Left hindlimb (tissue), 1 donor: ENCODE results near the gene ENPP5.
"Not testable (repeated sequence)": the region's sequence is repeated elsewhere in the genome, so short reads cannot be mapped to it uniquely, and the experiment has no call there.

Experiments used
- DNase-seq: peaks from one replicate; pipeline ENCODE4 v3.0.0-alpha.2; 2018

Gene ENPP5

GRCh38 chr6:46172176-46172575 lies 1.4 kb upstream of the ENPP5 start:
- no peak for DNase-seq

- no peak for DNase-seq
Observed at GRCh38 chr6:46160102-46160501, 10.7 kb downstream of the ENPP5 start.

DNA sequence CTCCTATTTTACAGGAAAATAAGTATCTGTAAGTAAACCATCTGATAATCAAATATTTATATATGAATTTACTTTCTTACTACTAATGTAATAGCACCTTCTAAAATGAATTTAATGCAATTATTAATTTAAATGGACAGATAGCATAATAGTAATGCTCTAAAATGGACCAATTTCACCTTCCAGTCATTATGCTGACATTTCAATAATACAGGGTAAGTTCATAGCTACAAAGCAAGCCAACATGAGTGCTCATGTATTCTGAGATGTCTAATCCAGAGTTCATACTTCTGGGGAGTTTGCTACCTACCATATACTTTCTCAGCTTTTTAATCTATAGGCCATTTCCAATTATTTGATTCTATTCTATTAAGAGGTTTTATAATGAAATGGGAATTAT lies 11.6 kb downstream of the ENPP5 start:
- no peak for DNase-seq

- DNase-seq: no peak
Observed at GRCh38 chr6:46156701-46157100, 14.1 kb downstream of the ENPP5 start.

DNA sequence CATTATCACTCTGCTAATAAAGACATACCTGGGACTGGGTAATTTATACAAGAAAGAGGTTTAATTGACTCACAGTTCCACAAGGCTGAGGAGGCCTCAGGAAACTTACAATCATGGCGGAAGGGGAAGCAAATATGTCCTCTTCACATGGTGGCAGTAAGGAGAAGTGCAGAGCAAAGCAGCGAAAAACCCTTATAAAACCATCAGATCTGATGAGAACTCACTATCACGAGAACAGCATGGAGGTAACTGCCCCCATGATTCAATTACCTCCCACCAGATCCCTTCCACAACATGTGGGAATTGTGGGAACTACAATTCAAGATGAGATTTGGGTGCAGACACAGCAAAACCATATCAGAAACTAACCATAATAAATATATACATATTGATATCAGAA lies 21.7 kb downstream of the ENPP5 start:
- DNase-seq: not testable (repeated sequence)

GRCh38 chr6:46144270-46144669 lies 26.5 kb downstream of the ENPP5 start:
- no peak for DNase-seq

- no peak for DNase-seq
Observed at GRCh38 chr6:46138281-46138680, 32.5 kb downstream of the ENPP5 start.

- no peak for DNase-seq
Observed at GRCh38 chr6:46137387-46137786, 33.4 kb downstream of the ENPP5 start.

DNA sequence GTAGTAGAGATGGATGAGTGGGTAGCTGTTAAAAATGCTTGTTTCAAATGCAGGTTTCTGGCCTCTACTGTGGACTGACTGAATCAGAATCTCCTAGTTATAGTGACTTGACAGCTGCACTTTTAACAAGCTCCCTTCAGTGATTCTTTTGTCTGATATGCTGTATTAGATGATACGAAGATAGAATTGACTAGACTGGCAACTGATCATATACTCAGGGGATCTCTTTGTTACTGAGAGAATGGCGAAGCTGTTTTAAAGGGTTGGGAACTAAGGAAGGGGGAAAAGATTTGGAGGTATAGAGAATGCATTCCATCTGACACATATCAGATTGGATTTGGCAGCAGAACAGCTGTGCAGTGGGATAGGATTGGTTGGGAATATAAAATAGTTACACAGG lies 33.9 kb downstream of the ENPP5 start:
- no peak for DNase-seq

DNA sequence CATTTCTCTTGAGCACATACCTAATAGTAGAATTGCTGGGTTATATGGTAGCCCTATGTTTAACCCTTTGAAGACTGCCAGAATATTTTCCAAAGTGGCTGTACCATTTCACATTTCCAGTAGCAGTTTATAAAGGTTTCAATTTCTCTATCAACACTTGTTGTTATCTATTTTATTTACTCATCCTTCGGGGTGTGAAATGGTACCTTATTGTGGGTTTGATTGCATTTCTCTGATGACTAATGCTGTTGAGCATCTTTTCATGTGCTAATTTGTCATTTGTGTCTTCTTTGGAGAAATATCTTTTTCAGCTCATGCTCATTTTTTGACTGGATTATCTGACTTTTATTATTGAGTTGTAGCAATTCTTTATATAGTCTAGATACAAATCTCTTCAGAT lies 35.6 kb downstream of the ENPP5 start:
- no peak for DNase-seq

DNA sequence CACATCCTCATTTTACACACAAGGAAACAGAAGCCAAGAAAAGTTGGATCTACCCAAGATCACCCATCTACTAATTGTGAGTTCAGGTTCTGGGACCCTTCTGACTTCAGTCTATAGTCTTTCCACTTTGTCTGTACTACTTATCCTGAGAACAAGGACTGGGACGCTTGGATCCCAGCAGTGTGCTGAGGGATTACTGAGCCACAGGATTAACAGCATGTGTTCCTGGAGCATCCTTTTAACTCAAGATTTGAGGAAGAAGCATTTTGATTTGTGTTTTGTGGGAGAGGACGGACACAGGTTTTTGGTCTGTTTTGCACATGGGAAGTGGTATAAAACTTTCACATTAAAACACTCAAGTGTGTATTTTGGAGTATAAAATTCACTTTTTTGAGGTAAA lies 36.6 kb downstream of the ENPP5 start:
- no peak for DNase-seq

DNA sequence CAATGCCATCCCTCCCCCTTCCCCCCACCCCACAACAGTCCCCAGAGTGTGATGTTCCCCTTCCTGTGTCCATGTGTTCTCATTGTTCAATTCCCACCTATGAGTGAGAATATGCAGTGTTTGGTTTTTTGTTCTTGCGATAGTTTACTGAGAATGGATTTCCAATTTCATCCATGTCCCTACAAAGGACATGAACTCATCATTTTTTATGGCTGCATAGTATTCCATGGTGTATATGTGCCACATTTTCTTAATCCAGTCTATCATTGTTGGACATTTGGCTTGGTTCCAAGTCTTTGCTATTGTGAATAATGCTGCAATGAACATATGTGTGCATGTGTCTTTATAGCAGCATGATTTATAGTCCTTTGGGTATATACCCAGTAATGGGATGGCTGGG lies 39.5 kb downstream of the ENPP5 start:
- DNase-seq: not testable (repeated sequence)

DNA sequence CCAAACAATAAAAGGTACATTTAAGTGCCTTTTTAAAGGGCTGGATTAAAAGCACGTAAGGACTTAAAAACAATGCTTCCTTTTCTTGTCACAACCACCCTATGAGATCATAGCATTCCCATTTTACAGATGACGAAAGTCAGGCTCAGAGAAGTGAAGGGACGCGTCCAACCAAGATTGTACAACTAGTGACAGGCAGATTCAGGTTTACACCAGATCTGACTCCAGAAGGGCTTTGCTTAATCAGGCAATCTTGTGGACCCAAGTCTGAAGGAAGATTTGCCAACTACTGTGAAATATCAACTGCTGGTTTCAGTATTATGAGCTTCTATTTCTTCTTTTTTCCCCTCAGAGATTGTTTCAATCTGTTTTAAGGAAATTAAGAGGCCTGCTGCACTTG lies 40.1 kb downstream of the ENPP5 start:
- no peak for DNase-seq

- peak; percentile 85 for DNase-seq
Observed at GRCh38 chr6:46129629-46130511, 40.9 kb downstream of the ENPP5 start, which contains the start of gene ENPP4. ENPP4 (plus strand) TSS chr6:46129989; CDS start chr6:46139584, 9,595 bp downstream.

DNA sequence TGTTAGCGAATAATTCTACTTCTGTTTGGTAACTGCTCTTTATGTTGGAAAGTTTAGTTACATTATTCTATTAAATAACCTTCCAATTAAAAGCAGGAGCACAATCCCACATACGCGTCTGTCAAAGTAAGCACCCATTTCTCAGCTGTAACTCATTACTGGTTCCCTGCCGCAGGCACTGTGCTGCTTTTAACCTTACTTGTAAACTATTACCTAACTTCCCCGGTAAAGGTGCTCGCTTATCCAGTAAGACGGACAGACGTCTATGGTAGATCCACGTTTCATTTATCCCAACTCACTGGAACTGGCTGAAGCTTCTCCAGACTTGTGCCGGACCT lies 41.5 kb downstream of the ENPP5 start:
- no peak for DNase-seq

DNA sequence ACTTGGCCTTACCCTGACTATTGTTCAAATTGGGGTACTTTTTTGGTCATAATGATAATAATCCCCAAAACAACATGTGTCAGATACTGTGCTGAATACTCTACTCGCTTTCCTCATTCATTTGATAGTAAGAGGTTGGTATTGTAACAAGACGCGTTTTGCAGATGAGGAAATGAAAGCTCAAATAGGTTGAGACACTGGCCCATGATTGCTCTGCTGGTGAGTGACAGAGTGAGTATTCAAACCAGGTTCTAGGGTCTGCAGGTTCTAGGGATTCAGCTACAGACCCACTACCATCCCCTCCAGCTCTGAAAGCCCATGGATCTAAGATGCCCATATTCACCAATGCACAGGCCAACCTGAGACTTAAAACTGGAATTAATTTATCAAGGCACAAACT lies 42.3 kb downstream of the ENPP5 start:
- no peak for DNase-seq

GRCh38 chr6:46119679-46120078 lies 51.1 kb downstream of the ENPP5 start:
- not testable (repeated sequence) for DNase-seq

DNA sequence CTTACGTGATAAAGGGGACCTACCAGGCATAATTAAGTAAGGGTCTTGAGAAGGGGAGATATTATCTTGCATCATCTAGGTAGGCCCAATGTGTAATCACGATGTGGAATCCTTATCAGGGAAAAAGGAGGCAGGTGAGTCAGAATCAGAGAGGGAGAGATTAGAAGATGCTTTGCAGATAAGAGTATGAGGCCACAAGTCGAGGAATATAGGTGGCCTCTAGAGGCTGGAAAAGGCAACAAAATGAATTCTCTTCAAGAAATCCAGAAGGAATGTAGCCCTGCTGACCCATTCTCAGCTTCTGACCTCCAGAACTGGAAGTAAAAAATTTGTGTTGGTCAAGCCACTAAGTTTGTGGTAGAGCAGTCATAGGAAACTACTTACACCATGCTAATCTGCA lies 51.9 kb downstream of the ENPP5 start:
- DNase-seq: no peak

DNA sequence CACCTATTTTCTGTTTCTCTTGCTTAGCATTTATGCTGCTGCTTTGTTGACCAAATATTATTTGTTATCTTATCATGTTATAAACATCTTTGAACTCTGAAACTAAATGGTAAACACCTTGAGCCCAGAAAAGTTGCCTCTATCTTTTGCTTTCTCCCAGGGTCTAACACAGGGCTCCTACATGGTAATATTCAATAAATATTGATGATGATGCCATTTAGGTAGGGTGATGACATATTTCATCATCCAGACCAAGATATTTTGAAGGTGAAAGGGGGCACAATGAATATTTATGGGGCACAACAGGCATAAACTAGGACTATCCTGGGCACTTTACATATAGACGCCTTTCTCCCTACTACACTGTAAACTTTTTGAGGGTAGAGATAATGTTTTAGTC lies 52.6 kb downstream of the ENPP5 start:
- no peak for DNase-seq

- no peak for DNase-seq
Observed at GRCh38 chr6:46116289-46116688, 54.5 kb downstream of the ENPP5 start.

DNA sequence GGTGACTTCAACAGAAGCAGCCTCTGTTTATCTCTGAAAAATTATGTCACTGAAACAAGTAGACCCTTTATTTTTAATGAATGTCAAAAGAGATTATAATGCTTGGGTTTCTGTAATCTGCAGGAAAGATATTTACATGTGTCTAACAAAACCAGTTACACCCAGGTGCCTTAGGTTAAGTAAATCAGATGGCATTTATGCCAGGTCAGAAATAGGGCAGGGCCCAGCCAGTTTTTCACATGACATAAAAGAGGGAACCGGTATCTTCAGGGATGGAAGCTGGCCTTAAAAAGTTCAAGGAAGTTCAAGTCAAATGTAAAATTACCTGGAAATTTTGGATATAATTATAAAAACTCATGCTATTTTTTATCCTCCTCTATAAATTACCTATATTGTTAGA lies 55.1 kb downstream of the ENPP5 start:
- no peak for DNase-seq

GRCh38 chr6:46113370-46113769 lies 57.4 kb downstream of the ENPP5 start:
- DNase-seq: no peak
